Measurements from ENCODE around the gene TMEM239. TPM values are rescaled to one million over a fixed set of nuclear protein-coding genes. Genes with fewer than 3 reads are reported as not detected.

TMEM239 gene
- polyA plus RNA-seq, 1 donor from 2014 or later: not detected

DNA sequence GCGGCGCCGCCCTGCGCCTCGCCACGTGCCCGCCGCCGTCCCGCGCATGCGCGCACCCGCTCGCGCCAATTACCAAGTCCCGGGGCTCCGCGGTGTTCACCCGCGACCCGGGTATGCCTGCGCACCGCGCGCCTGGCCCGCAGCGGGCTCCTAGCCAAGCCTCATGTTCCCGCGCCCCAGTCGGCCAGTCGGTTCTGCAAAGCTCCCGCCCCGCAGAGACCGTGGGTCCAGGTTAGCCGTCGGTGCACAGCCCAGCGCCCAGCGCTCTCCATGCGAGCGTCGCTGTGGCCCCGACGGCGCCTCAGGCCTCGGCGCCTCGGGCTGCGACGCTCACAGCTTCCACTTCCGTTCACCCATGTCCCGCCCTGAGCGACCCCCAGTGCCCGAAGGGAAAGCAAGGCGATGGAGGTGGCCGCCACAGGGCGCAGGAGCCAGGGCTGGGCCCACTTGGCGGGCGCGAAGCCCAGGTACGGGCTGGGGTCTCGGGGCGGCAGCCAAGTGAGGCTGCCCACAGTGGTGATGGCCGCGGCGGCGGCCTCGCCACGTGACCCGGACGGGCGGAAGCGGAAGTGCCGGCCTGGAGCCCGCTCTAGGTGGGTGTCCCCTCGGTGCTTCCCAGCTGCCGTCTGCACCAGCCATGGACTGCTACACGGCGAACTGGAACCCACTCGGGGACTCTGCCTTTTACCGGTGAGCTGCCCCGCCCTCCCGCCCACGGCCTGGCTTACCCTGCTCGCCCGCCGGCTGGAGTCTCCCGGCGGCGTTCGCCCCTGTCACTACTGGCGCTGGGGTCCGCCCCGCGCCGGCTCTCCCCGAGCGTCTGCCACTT lies 24.2 kb downstream of the TMEM239 start, which contains the start of the genes PCED1A and VPS16:
PCED1A (minus strand) TSS at position 518 of the 829 bp plus-strand sequence. CDS start 743 bp downstream, outside the sequence.
VPS16 (plus strand) TSS at position 608 of the 829 bp plus-strand sequence; CDS start at position 638, 30 bp downstream.
- Histone ChIP-seq H3K9ac (ENCODE audit: low read length) (peak within 1 kb of the TSS; percentile 76), H3K9me2 (ENCODE audit: insufficient read depth, low read length) (no peaks in the 10 kb centered on the region), H3K4me3 (ENCODE audit: low read length) (peak within 1 kb of the TSS; percentile 97), H4K20me1 (ENCODE audit: insufficient read depth) (no peaks in the 10 kb centered on the region), H2AFZ (ENCODE audit: low read depth, low read length) (peak within 1 kb of the TSS; percentile 93), H3K9me3 (ENCODE audit: low read length) (no peaks in the 10 kb centered on the region), H3K4me2 (ENCODE audit: low read length) (peak within 1 kb of the TSS; percentile 63), H3K79me2 (replicated peaks; ENCODE audit: insufficient read depth, low read length) (peaks cover 3% of the 10 kb centered on the region), H3K27me3 (ENCODE audit: insufficient read depth, low read depth, low read length) (no peaks in the 10 kb centered on the region), H3K36me3 (ENCODE audit: insufficient read depth, low read length) (no peaks in the 10 kb centered on the region), H3K27ac (ENCODE audit: low read length) (peak within 1 kb of the TSS; percentile 61), H3F3A (ENCODE audit: insufficient read depth, low read length, poor library complexity, severe bottlenecking) (no peaks in the 10 kb centered on the region)
- TF ChIP-seq SMC3 (conservative IDR thresholded peaks at IDR 0.05; ENCODE audit: poor library complexity) (no peak), MXI1 (conservative IDR thresholded peaks at IDR 0.05; ENCODE audit: poor library complexity, severe bottlenecking) (peak; percentile 68), POLR2AphosphoS5 (IDR thresholded peaks at IDR 0.05) (peak; percentile 84), RAD21 (conservative IDR thresholded peaks at IDR 0.05) (peak; percentile 21)
- TF ChIP-seq, protein P1, sequence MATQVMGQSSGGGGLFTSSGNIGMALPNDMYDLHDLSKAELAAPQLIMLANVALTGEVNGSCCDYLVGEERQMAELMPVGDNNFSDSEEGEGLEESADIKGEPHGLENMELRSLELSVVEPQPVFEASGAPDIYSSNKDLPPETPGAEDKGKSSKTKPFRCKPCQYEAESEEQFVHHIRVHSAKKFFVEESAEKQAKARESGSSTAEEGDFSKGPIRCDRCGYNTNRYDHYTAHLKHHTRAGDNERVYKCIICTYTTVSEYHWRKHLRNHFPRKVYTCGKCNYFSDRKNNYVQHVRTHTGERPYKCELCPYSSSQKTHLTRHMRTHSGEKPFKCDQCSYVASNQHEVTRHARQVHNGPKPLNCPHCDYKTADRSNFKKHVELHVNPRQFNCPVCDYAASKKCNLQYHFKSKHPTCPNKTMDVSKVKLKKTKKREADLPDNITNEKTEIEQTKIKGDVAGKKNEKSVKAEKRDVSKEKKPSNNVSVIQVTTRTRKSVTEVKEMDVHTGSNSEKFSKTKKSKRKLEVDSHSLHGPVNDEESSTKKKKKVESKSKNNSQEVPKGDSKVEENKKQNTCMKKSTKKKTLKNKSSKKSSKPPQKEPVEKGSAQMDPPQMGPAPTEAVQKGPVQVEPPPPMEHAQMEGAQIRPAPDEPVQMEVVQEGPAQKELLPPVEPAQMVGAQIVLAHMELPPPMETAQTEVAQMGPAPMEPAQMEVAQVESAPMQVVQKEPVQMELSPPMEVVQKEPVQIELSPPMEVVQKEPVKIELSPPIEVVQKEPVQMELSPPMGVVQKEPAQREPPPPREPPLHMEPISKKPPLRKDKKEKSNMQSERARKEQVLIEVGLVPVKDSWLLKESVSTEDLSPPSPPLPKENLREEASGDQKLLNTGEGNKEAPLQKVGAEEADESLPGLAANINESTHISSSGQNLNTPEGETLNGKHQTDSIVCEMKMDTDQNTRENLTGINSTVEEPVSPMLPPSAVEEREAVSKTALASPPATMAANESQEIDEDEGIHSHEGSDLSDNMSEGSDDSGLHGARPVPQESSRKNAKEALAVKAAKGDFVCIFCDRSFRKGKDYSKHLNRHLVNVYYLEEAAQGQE (IDR thresholded peaks at IDR 0.05; ENCODE audit: borderline replicate concordance): peak; percentile 49

DNA sequence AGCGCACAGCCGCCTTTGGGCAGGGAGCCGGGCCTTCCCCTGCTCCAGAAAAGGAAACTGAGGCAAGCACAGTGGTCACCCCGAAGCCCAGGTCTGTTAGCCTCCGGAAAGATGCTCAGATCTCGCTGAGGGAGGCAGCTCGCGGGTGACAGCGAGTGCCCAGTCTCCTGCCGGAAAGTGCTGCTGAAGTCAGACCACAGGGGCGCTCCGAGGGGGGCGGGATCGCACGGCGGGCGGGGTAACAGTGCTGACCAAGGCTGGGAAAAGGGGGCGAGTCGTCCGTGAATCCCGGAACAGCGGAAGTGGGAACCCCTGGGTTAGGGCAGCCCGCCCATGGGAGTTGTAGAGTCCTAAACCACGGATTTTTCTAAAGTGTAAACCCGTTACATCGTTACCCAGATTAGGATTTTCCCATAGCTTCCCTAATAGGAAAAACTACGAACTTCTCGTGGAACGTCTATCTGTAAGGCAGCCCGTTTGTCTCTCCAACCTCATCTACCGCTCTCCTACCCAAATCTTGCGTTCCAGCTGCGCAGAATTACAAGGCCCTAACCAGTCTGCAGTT lies 24.9 kb downstream of the TMEM239 start:
- no peaks in the 10 kb centered on the region for H3K9me2 ChIP-seq (ENCODE audit: insufficient read depth, low read length)
- no peak for TF ChIP-seq RAD21 (conservative IDR thresholded peaks at IDR 0.05)
- TF ChIP-seq MXI1 (conservative IDR thresholded peaks at IDR 0.05; ENCODE audit: poor library complexity, severe bottlenecking): no peak
- TF ChIP-seq, protein P1 (IDR thresholded peaks at IDR 0.05; ENCODE audit: borderline replicate concordance): no peak
- no peak for TF ChIP-seq SMC3 (conservative IDR thresholded peaks at IDR 0.05; ENCODE audit: poor library complexity)
- no peak for TF ChIP-seq POLR2AphosphoS5 (IDR thresholded peaks at IDR 0.05)
- TF ChIP-seq EP300 (conservative IDR thresholded peaks at IDR 0.05; ENCODE audit: poor library complexity, severe bottlenecking): no peak
- no peak for TF ChIP-seq EZH2 (IDR thresholded peaks at IDR 0.05; ENCODE audit: borderline replicate concordance, insufficient read depth, low read length, poor library complexity, severe bottlenecking)
- TF ChIP-seq, protein P2, sequence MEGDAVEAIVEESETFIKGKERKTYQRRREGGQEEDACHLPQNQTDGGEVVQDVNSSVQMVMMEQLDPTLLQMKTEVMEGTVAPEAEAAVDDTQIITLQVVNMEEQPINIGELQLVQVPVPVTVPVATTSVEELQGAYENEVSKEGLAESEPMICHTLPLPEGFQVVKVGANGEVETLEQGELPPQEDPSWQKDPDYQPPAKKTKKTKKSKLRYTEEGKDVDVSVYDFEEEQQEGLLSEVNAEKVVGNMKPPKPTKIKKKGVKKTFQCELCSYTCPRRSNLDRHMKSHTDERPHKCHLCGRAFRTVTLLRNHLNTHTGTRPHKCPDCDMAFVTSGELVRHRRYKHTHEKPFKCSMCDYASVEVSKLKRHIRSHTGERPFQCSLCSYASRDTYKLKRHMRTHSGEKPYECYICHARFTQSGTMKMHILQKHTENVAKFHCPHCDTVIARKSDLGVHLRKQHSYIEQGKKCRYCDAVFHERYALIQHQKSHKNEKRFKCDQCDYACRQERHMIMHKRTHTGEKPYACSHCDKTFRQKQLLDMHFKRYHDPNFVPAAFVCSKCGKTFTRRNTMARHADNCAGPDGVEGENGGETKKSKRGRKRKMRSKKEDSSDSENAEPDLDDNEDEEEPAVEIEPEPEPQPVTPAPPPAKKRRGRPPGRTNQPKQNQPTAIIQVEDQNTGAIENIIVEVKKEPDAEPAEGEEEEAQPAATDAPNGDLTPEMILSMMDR (IDR thresholded peaks at IDR 0.05; ENCODE audit: poor library complexity, severe bottlenecking): no peak
- no peak for TF ChIP-seq TAF1 (IDR thresholded peaks at IDR 0.05; ENCODE audit: low read depth)
- H3K4me3 ChIP-seq (ENCODE audit: low read length): peak overlapping the region; percentile 97
- H3K9ac ChIP-seq (ENCODE audit: low read length): peak overlapping the region; percentile 76
- no peaks in the 10 kb centered on the region for H3K27me3 ChIP-seq (ENCODE audit: insufficient read depth, low read depth, low read length)
- no peaks in the 10 kb centered on the region for H3K36me3 ChIP-seq (ENCODE audit: insufficient read depth, low read length)
- peaks cover 3% of the 10 kb centered on the region for H3K79me2 ChIP-seq (replicated peaks; ENCODE audit: insufficient read depth, low read length)
- peak overlapping the region; percentile 20 for H3K27ac ChIP-seq (ENCODE audit: low read length)
- peak overlapping the region; percentile 63 for H3K4me2 ChIP-seq (ENCODE audit: low read length)
- H2AFZ ChIP-seq (ENCODE audit: low read depth, low read length): peak overlapping the region; percentile 56
- no peaks in the 10 kb centered on the region for H3K9me3 ChIP-seq (ENCODE audit: low read length)
- no peaks in the 10 kb centered on the region for H3F3A ChIP-seq (ENCODE audit: insufficient read depth, low read length, poor library complexity, severe bottlenecking)
- no peaks in the 10 kb centered on the region for H4K20me1 ChIP-seq (ENCODE audit: insufficient read depth)

All from neural cell (in vitro differentiated cells).